ENCODE results near the gene CHST13. TPM values are rescaled to one million over a fixed set of nuclear protein-coding genes. Genes with fewer than 3 reads are reported as not detected.

CHST13 gene
- polyA plus RNA-seq, 3 donors: 16.6 to 41.8 (median 39.2) TPM

GRCh38 chr3:126562737-126563276 is 38.9 kb downstream of the CHST13 start:
- H3K27me3 ChIP-seq (ENCODE audit: control insufficient read depth in 2 of 2, insufficient read depth in 2 of 2, low read length in 2 of 2): no peaks in the 10 kb centered on the region
- no peak overlapping the region for H3K4me2 ChIP-seq (replicated peaks; ENCODE audit: extremely low read depth, low read length, poor library complexity, severe bottlenecking)
- H4K20me1 ChIP-seq (ENCODE audit: insufficient read depth, low read length): no peaks in the 10 kb centered on the region
- DNase-seq: no peak
- WGBS (ENCODE audit: insufficient coverage): 100% methylated on average over 1 of the region's 2 CpGs
- intact Hi-C loops (cut with micrococcal nuclease): no loop called here
- peaks cover 0 to 4% (median 2%) of the 10 kb centered on the region in 7 donors for H3K9me3 Mint-ChIP-seq
- no peak overlapping the region for H3K9ac ChIP-seq (ENCODE audit: insufficient read depth, low read length, poor library complexity, severe bottlenecking)
- H3K36me3 ChIP-seq (replicated peaks in 1 of 2; ENCODE audit: control insufficient read depth in 1 of 2, insufficient read depth in 2 of 2, low read length in 2 of 2): no peaks in the 10 kb centered on the region
- no peaks in the 10 kb centered on the region for H3K4me1 Mint-ChIP-seq
- H2AFZ ChIP-seq (ENCODE audit: insufficient read depth, low read depth, low read length, poor library complexity, severe bottlenecking): no peak overlapping the region
- no peak overlapping the region for H3K4me3 Mint-ChIP-seq
- peaks cover 0 to 6% (median 0%) of the 10 kb centered on the region in 3 donors for H3K27me3 Mint-ChIP-seq (ENCODE audit: low read depth in 3 of 3)
- H3K4me3 ChIP-seq (replicated peaks in 1 of 3; ENCODE audit: low read depth in 2 of 3, low read length in 3 of 3): no peak overlapping the region
- H3K9me3 ChIP-seq (replicated peaks in 1 of 2; ENCODE audit: control insufficient read depth in 1 of 2, insufficient read depth in 1 of 2, low read length in 2 of 2): no peaks in the 10 kb centered on the region
- no peak overlapping the region for H3K27ac Mint-ChIP-seq
- H3K36me3 Mint-ChIP-seq: no peaks in the 10 kb centered on the region
- no peaks in the 10 kb centered on the region for H3K4me1 ChIP-seq (ENCODE audit: control insufficient read depth in 1 of 2, insufficient read depth in 2 of 2, low read length in 2 of 2)
- H3K27ac ChIP-seq (ENCODE audit: low read depth in 1 of 2, low read length in 2 of 2): no peak overlapping the region
- H3K79me2 ChIP-seq (ENCODE audit: insufficient read depth, low read length): no peaks in the 10 kb centered on the region
- no peak for TF ChIP-seq CTCF (IDR thresholded peaks at IDR 0.05)

DNA sequence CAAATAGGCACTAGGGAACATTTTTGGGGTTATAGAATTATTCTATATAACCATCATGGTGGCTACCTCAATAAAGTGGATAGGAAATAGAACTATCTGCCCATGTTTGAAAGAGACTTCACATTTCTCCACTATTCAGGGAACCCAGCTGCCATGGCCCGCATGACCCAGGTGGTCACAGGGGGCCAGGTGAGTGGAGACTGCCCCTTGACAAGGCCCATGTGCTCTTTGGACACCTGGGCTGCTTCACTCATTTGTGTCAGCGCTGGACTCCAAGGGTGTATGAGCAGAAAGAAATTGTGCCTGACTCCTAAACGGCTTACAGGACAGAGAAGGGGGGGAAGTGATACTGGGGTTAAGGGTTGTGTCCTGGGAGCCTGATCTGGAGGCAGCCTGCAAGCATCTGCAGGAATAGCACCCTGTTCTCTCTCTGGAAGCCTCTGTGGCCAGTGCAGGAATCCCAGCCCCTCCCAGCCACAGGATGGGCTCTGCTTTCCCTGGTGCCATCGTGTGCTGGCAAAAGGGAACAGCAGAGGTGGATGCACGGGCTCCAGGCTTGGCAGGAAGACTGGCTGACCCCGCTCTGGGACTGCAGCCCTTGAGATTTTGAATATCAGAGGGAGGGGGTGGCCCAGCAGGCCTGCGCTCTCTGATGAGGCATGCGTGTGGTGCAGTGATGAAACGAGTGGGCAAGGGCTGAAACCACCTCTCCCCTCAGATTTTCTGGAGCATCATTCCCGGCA is 43.9 kb downstream of the CHST13 start:
- no peaks in the 10 kb centered on the region for H3K79me2 ChIP-seq (ENCODE audit: insufficient read depth, low read length)
- H3K27ac Mint-ChIP-seq: no peak overlapping the region
- H3K36me3 Mint-ChIP-seq: no peaks in the 10 kb centered on the region
- no peaks in the 10 kb centered on the region for H3K4me1 ChIP-seq (ENCODE audit: control insufficient read depth in 1 of 2, insufficient read depth in 2 of 2, low read length in 2 of 2)
- H3K27me3 Mint-ChIP-seq (ENCODE audit: low read depth in 3 of 3): peaks cover 0 to 2% (median 0%) of the 10 kb centered on the region in 3 donors
- no peak overlapping the region for H3K4me2 ChIP-seq (replicated peaks; ENCODE audit: extremely low read depth, low read length, poor library complexity, severe bottlenecking)
- no peak overlapping the region for H3K9ac ChIP-seq (ENCODE audit: insufficient read depth, low read length, poor library complexity, severe bottlenecking)
- WGBS (ENCODE audit: insufficient coverage): 78% methylated on average over 7 of the region's 10 CpGs
- no peak for DNase-seq
- TF ChIP-seq CTCF (IDR thresholded peaks at IDR 0.05): no peak
- H4K20me1 ChIP-seq (ENCODE audit: insufficient read depth, low read length): no peaks in the 10 kb centered on the region
- no peak overlapping the region for H3K27ac ChIP-seq (ENCODE audit: low read depth in 1 of 2, low read length in 2 of 2)
- H3K9me3 ChIP-seq (replicated peaks in 1 of 2; ENCODE audit: control insufficient read depth in 1 of 2, insufficient read depth in 1 of 2, low read length in 2 of 2): no peaks in the 10 kb centered on the region
- no peaks in the 10 kb centered on the region for H3K36me3 ChIP-seq (replicated peaks in 1 of 2; ENCODE audit: control insufficient read depth in 1 of 2, insufficient read depth in 2 of 2, low read length in 2 of 2)
- no peaks in the 10 kb centered on the region for H3K27me3 ChIP-seq (ENCODE audit: control insufficient read depth in 2 of 2, insufficient read depth in 2 of 2, low read length in 2 of 2)
- intact Hi-C loops (cut with micrococcal nuclease): no loop called here
- peaks cover 0 to under 1% (median 0%) of the 10 kb centered on the region in 7 donors for H3K9me3 Mint-ChIP-seq
- H2AFZ ChIP-seq (ENCODE audit: insufficient read depth, low read depth, low read length, poor library complexity, severe bottlenecking): no peak overlapping the region
- no peaks in the 10 kb centered on the region for H3K4me1 Mint-ChIP-seq
- H3K4me3 Mint-ChIP-seq: no peak overlapping the region
- H3K4me3 ChIP-seq (replicated peaks in 1 of 3; ENCODE audit: low read depth in 2 of 3, low read length in 3 of 3): no peak overlapping the region

Measured in CD14-positive monocyte (primary cell).